Measurements from ENCODE around the gene UNC79.

The UNC79 gene

GRCh38 chr14:93731753-93732152 lies 301.0 kb downstream of the UNC79 start:
- DNase-seq: no peak

GRCh38 chr14:93732524-93732923 lies 301.8 kb downstream of the UNC79 start:
- DNase-seq: no peak

GRCh38 chr14:93733231-93733630 lies 302.5 kb downstream of the UNC79 start:
- DNase-seq: no peak

- no peak for DNase-seq
Measured at GRCh38 chr14:93733631-93734030, 302.9 kb downstream of the UNC79 start.

- DNase-seq: no peak
Measured at GRCh38 chr14:93734086-93734822, 303.5 kb downstream of the UNC79 start.

GRCh38 chr14:93735206-93735605 lies 304.5 kb downstream of the UNC79 start:
- no peak for DNase-seq

- no peak for DNase-seq
Measured at GRCh38 chr14:93736378-93737014, 305.8 kb downstream of the UNC79 start.

- no peak for DNase-seq
Measured at GRCh38 chr14:93737634-93738033, 306.9 kb downstream of the UNC79 start.

- DNase-seq: no peak
Measured at GRCh38 chr14:93741556-93742230, 311.0 kb downstream of the UNC79 start.

GRCh38 chr14:93742761-93743160 lies 312.0 kb downstream of the UNC79 start:
- no peak for DNase-seq

- no peak for DNase-seq
Measured at GRCh38 chr14:93743270-93744060, 312.7 kb downstream of the UNC79 start.

GRCh38 chr14:93744176-93744575 lies 313.4 kb downstream of the UNC79 start:
- DNase-seq: no peak

GRCh38 chr14:93744876-93745275 lies 314.1 kb downstream of the UNC79 start:
- DNase-seq: no peak

- DNase-seq: no peak
Measured at GRCh38 chr14:93745603-93746273, 315.0 kb downstream of the UNC79 start.

- DNase-seq: no peak
Measured at GRCh38 chr14:93747102-93747501, 316.4 kb downstream of the UNC79 start.

- no peak for DNase-seq
Measured at GRCh38 chr14:93747560-93747959, 316.8 kb downstream of the UNC79 start.

GRCh38 chr14:93748208-93749075 lies 317.7 kb downstream of the UNC79 start:
- DNase-seq: no peak

GRCh38 chr14:93749076-93749420 lies 318.3 kb downstream of the UNC79 start:
- no peak for DNase-seq

GRCh38 chr14:93751946-93752655 lies 321.4 kb downstream of the UNC79 start:
- no peak for DNase-seq

- DNase-seq: no peak
Measured at GRCh38 chr14:93752980-93753561, 322.3 kb downstream of the UNC79 start.

GRCh38 chr14:93753647-93754046 lies 322.9 kb downstream of the UNC79 start:
- no peak for DNase-seq

Data from EL (cell line).